Measurements from ENCODE around the gene LZTFL1. TPM values are rescaled to one million over a fixed set of nuclear protein-coding genes. Genes with fewer than 3 reads are reported as not detected.

The LZTFL1 gene
- total and polyA plus RNA-seq, 12 donors = 2.6 to 12.2 (median 7.6) TPM

DNA sequence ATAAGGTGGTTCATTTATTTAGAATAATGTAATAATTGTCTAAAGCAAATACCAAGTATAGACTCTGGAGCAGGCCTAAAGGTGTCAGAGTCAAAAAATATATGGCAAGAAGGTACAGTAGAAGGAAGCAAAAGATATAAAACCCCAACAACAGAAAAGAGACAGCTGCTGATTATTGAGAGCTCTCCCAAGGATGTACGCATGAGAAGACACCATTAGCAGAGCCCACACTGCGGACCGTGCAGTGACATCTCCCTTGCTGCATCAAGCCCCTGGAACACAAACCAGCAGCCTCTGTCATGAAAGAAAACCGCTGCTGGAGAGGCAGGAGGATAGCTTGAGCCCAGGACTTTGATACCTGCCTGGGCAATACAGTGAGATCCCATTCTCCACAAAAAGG is 27.6 kb downstream of the LZTFL1 start:
- H3K36me3 ChIP-seq = no peaks in the 10 kb centered on the region
- no peak overlapping the region for H3K27ac ChIP-seq
- WGBS, 2 donors = 94 to 95% methylated on average over 4 of the region's 4 CpGs
- H3K4me3 ChIP-seq = no peak overlapping the region
- ATAC-seq (no peak), DNase-seq (no peak)
- H3K27me3 ChIP-seq = no peaks in the 10 kb centered on the region
- H3K9me3 ChIP-seq = peaks cover 0 to 9% (median 0%) of the 10 kb centered on the region in 11 donors
- H3K4me1 ChIP-seq = peaks cover 0 to 32% (median 19%) of the 10 kb centered on the region in 9 donors
- TF ChIP-seq, protein P1, sequence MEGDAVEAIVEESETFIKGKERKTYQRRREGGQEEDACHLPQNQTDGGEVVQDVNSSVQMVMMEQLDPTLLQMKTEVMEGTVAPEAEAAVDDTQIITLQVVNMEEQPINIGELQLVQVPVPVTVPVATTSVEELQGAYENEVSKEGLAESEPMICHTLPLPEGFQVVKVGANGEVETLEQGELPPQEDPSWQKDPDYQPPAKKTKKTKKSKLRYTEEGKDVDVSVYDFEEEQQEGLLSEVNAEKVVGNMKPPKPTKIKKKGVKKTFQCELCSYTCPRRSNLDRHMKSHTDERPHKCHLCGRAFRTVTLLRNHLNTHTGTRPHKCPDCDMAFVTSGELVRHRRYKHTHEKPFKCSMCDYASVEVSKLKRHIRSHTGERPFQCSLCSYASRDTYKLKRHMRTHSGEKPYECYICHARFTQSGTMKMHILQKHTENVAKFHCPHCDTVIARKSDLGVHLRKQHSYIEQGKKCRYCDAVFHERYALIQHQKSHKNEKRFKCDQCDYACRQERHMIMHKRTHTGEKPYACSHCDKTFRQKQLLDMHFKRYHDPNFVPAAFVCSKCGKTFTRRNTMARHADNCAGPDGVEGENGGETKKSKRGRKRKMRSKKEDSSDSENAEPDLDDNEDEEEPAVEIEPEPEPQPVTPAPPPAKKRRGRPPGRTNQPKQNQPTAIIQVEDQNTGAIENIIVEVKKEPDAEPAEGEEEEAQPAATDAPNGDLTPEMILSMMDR (IDR thresholded peaks at IDR 0.05) = no peak
- intact Hi-C loops (cut with DNase I) = no loop called here

DNA sequence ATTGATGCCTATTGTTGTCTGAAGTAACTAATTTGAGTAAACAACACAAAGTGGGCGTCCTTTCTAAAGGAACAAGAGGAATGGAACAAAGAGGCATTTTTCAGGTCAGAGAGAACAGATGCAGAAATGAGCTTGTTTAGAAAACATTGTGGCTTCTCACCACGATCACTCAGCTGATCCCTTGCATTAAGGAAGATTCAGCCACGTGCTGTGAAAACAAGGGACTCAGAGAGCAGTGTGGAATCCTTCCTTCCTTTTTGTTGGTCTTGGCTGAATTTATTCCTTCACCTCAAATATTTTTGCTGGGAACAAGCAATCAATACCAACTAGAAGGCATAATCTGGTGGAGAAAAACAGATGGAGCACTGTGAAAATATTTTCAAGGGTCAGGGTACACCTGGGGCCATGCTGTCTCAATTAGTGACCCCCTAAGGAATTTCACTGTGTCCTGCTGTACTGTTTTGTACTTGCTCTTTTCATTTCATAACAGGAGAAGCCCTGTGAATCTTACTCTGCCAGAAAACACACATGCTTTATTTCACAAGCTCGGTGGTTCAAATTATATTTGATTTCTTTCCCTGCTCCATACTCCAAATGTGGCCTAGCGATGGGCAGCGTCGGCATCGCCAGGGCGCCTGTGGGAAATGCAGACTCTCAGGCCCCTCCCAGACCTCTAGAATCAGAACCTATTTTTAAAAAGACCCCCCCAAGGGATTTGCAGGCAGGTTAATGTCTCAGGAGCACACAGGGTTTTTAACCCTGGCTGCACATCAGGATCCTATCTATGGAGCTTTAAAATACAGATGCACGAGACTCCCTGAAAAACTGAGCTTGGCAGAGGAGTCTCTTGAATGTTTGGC is 34.0 kb downstream of the LZTFL1 start:
- H3K27me3 ChIP-seq = no peaks in the 10 kb centered on the region
- H3K4me1 ChIP-seq = peaks cover 0 to 10% (median 0%) of the 10 kb centered on the region in 9 donors
- H3K9me3 ChIP-seq = peaks cover 0 to 3% (median 0%) of the 10 kb centered on the region in 11 donors
- H3K36me3 ChIP-seq = no peaks in the 10 kb centered on the region
- H3K27ac ChIP-seq = peak overlapping the region in 4 of 10 donors; percentile 6 to 45 (median 40)
- intact Hi-C loops (cut with DNase I) = no loop called here
- no peak overlapping the region for H3K4me3 ChIP-seq
- TF ChIP-seq, protein P1 (IDR thresholded peaks at IDR 0.05) = no peak
- ATAC-seq (peak in 3 of 8 donors; percentile 40 to 53 (median 43)), DNase-seq (no peak)
- 73 to 76% methylated on average over 10 of the region's 10 CpGs for WGBS, 2 donors

DNA sequence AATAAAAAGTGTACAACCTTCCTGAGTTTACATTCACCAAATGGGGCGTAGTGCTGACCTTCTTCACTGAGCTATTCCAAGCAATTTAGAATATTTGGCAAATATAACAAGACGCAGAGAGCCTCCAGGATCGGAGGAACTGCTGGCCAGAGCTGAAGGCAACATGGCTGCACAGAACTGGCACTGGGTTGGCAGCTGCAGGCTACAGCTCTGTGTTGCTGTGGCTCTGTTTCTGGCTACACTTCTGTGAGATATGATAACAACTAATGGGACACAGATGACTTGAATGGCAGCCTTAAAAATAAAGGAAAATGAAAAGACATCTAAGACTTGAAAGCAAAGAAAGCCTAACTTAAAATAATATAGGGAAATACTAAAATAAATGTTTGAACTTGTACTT is 34.8 kb downstream of the LZTFL1 start:
- H3K4me1 ChIP-seq = peaks cover 0 to 10% (median 0%) of the 10 kb centered on the region in 9 donors
- H3K27ac ChIP-seq = peak overlapping the region in 6 of 10 donors; percentile 6 to 50 (median 40)
- peak; percentile 18 to 28 for DNase-seq
- TF ChIP-seq, protein P1 (IDR thresholded peaks at IDR 0.05) = no peak
- H3K4me3 ChIP-seq = no peak overlapping the region
- peak in 6 of 8 donors; percentile 62 to 93 (median 74) for ATAC-seq
- 53 to 69% methylated on average over 3 of the region's 3 CpGs for WGBS, 2 donors
- H3K36me3 ChIP-seq = no peaks in the 10 kb centered on the region
- intact Hi-C loops (cut with DNase I) = no loop called here
- peaks cover 0 to 3% (median 0%) of the 10 kb centered on the region in 11 donors for H3K9me3 ChIP-seq
- no peaks in the 10 kb centered on the region for H3K27me3 ChIP-seq

DNA sequence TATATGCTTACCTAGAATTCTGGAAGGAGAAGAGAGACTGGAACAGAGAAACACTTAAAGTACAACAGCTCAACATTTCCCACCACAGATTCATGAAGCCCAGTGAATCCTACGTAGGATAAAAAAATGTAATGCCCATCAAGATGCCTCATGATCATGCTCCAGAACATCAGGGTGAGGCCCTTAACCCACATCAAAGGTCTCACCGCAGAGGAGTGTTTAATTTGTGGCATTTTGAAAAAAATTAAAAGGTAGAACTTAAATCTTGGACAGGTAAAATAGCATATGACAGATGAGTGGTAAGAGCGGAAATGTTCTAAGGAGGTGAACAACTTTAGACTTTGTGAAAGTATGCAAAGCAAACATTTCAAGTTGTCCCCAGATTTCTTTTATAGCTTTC is 35.8 kb downstream of the LZTFL1 start:
- Histone ChIP-seq H3K36me3 (no peaks in the 10 kb centered on the region), H3K27ac (no peak overlapping the region), H3K9me3 (peaks cover 0 to 3% (median 0%) of the 10 kb centered on the region in 11 donors), H3K27me3 (no peaks in the 10 kb centered on the region), H3K4me1 (peaks cover 0 to 10% (median 0%) of the 10 kb centered on the region in 9 donors), H3K4me3 (no peak overlapping the region)
- WGBS, 2 donors = 96 to 97% methylated on average over 3 of the region's 3 CpGs
- intact Hi-C loops (cut with DNase I) = no loop called here
- ATAC-seq = no peak
- no peak for DNase-seq
- TF ChIP-seq, protein P1 (IDR thresholded peaks at IDR 0.05) = no peak

All from heart right ventricle (tissue), 16 donors.